Body of pancreas (tissue), 4 donors: ENCODE measurements around the gene PIK3AP1.

ENCODE experiments used
- POLR2A ChIP-seq, 3 donors: fragments of 450-650 bp; IDR thresholded peaks; one replicate each; pipeline ENCODE4 v1.6.1; 2016; ENCODE audit warnings: antibody characterized with exemption in 3 of 3, mild to moderate bottlenecking in 2 of 3
- TF ChIP-seq, protein P1 (sequence below), 7 experiments: fragments of 450-650 bp in 4 of 7; fragments of 200-600 bp in 3 of 7; sonication (generic) in 3 of 7; IDR thresholded peaks; one replicate each; pipeline ENCODE4 v1.5.1; 2016 to 2019; ENCODE audit warnings: antibody characterized with exemption in 7 of 7

- TF ChIP-seq, protein P1, sequence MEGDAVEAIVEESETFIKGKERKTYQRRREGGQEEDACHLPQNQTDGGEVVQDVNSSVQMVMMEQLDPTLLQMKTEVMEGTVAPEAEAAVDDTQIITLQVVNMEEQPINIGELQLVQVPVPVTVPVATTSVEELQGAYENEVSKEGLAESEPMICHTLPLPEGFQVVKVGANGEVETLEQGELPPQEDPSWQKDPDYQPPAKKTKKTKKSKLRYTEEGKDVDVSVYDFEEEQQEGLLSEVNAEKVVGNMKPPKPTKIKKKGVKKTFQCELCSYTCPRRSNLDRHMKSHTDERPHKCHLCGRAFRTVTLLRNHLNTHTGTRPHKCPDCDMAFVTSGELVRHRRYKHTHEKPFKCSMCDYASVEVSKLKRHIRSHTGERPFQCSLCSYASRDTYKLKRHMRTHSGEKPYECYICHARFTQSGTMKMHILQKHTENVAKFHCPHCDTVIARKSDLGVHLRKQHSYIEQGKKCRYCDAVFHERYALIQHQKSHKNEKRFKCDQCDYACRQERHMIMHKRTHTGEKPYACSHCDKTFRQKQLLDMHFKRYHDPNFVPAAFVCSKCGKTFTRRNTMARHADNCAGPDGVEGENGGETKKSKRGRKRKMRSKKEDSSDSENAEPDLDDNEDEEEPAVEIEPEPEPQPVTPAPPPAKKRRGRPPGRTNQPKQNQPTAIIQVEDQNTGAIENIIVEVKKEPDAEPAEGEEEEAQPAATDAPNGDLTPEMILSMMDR (IDR thresholded peaks at IDR 0.05), result no peak
- TF ChIP-seq POLR2A (IDR thresholded peaks at IDR 0.05), result peak in 1 of 3 donors; percentile 15
These were observed 46.8 kb downstream of the PIK3AP1 start for GRCh38 chr10:96673318-96674099.
